Measurements from ENCODE around the gene UBE3D. TPM values are rescaled to one million over a fixed set of nuclear protein-coding genes. Genes with fewer than 3 reads are reported as not detected.

The UBE3D gene
- polyA plus RNA-seq, 2 of the 4 experiments (the other 2 are of a cell fraction), result 4.4 to 6.2 TPM

GRCh38 chr6:82902290-82902689, 163.4 kb downstream of the UBE3D start:
- FAIRE-seq (no peak), ATAC-seq (no peak), DNase-seq (ENCODE audit: low read depth in 1 of 2, low spot score in 1 of 2) (no peak)
- no peak overlapping the region for H3K4me3 ChIP-seq
- no peak for TF ChIP-seq NFE2L2 (conservative IDR thresholded peaks at IDR 0.05; ENCODE audit: low read length)
- no peak for TF ChIP-seq EP300 (IDR thresholded peaks at IDR 0.05)
- TF ChIP-seq JUN (IDR thresholded peaks at IDR 0.05), result no peak
- TF ChIP-seq HOXB5 (CRISPR knock-in tag; IDR thresholded peaks at IDR 0.05), result no peak
- TF ChIP-seq HMGXB4 (CRISPR knock-in tag; IDR thresholded peaks at IDR 0.05; ENCODE audit: borderline replicate concordance), result no peak
- no peak for TF ChIP-seq POLR2AphosphoS2 (conservative IDR thresholded peaks at IDR 0.05; ENCODE audit: low read length)
- no peak for TF ChIP-seq TFCP2L1 (CRISPR knock-in tag; IDR thresholded peaks at IDR 0.05)
- no peak for TF ChIP-seq RARB (CRISPR knock-in tag; IDR thresholded peaks at IDR 0.05)
- TF ChIP-seq HEYL (CRISPR knock-in tag; IDR thresholded peaks at IDR 0.05), result no peak
- TF ChIP-seq POLR2A (IDR thresholded peaks at IDR 0.05; ENCODE audit: low read length), result no peak
- no peak for TF ChIP-seq MAFK (IDR thresholded peaks at IDR 0.05; ENCODE audit: partially characterized antibody)
- TF ChIP-seq NPAS2 (CRISPR knock-in tag; IDR thresholded peaks at IDR 0.05; ENCODE audit: borderline replicate concordance), result no peak
- TF ChIP-seq PBX3 (IDR thresholded peaks at IDR 0.05), result no peak
- TF ChIP-seq FOSL2 (IDR thresholded peaks at IDR 0.05), result no peak
- no peak for TF ChIP-seq FOSL2 (CRISPR knock-in tag; IDR thresholded peaks at IDR 0.05)
- TF ChIP-seq EHF (CRISPR knock-in tag; IDR thresholded peaks at IDR 0.05), result no peak
- TF ChIP-seq ZSCAN20 (CRISPR knock-in tag; IDR thresholded peaks at IDR 0.05), result no peak
- TF ChIP-seq CTCF (IDR thresholded peaks at IDR 0.05), result no peak
- no peak for TF ChIP-seq CHD4 (IDR thresholded peaks at IDR 0.05; ENCODE audit: borderline replicate concordance)
- no peak for TF ChIP-seq JUNB (IDR thresholded peaks at IDR 0.05)
- no peak overlapping the region for H3K4me2 ChIP-seq
- peaks cover 6% of the 10 kb centered on the region; the same call in 1 of the 3 replicates for H3K4me1 ChIP-seq
- no peaks in the 10 kb centered on the region for H3K9me3 ChIP-seq
- WGBS (ENCODE audit: missing lambda C conversion rate), result 96% methylated on average over 2 of the region's 2 CpGs
- POLR2A ChIA-PET, result no interaction called here
- H3K27ac ChIP-seq, result no peak overlapping the region
- CTCF ChIA-PET, result interaction anchor here (1.3 kb wide), 1 partner anchor 610 kb away, joined by 3 read pairs; the partner anchor contains the start of gene PRSS35

- H3K9me3 ChIP-seq, result no peaks in the 10 kb centered on the region
- 94% methylated on average over 6 of the region's 6 CpGs for WGBS (ENCODE audit: missing lambda C conversion rate)
These were observed 170.9 kb downstream of the UBE3D start for GRCh38 chr6:82894653-82895259.

More at GRCh38 chr6:82894653-82895259, 170.9 kb downstream of the UBE3D start:
- ATAC-seq (no peak), FAIRE-seq (no peak), DNase-seq (ENCODE audit: low read depth in 1 of 2, low spot score in 1 of 2) (no peak)
- Histone ChIP-seq H3K4me3 (no peak overlapping the region), H3K4me2 (no peak overlapping the region), H3K27ac (no peak overlapping the region), H3K4me1 (no peaks in the 10 kb centered on the region)
- ChIA-PET CTCF (no interaction called here), POLR2A (no interaction called here)
- TF ChIP-seq CHD4 (IDR thresholded peaks at IDR 0.05; ENCODE audit: borderline replicate concordance) (no peak), MAFK (IDR thresholded peaks at IDR 0.05; ENCODE audit: partially characterized antibody) (peak; percentile 43), CHD2 (IDR thresholded peaks at IDR 0.05; ENCODE audit: low read length, partially characterized antibody) (no peak), SMC3 (IDR thresholded peaks at IDR 0.05) (no peak), RFX5 (IDR thresholded peaks at IDR 0.05) (no peak)

All from A549 (cell line).